Loucy (cell line): ENCODE results near the gene C1orf35.

ENCODE experiments used
- CTCF ChIP-seq: fragments of 200-600 bp; sonication (generic); conservative IDR thresholded peaks from 2 replicates; pipeline ENCODE4 v1.5.1; 2014; ENCODE audit warnings: mild to moderate bottlenecking, antibody characterized with exemption, low read length
- EZH2phosphoT487 ChIP-seq: fragments of 200-600 bp; IDR thresholded peaks from 2 replicates; pipeline ENCODE4 v1.6.1; 2018; ENCODE audit warnings: antibody characterized with exemption, mild to moderate bottlenecking, moderate library complexity, borderline replicate concordance

DNA sequence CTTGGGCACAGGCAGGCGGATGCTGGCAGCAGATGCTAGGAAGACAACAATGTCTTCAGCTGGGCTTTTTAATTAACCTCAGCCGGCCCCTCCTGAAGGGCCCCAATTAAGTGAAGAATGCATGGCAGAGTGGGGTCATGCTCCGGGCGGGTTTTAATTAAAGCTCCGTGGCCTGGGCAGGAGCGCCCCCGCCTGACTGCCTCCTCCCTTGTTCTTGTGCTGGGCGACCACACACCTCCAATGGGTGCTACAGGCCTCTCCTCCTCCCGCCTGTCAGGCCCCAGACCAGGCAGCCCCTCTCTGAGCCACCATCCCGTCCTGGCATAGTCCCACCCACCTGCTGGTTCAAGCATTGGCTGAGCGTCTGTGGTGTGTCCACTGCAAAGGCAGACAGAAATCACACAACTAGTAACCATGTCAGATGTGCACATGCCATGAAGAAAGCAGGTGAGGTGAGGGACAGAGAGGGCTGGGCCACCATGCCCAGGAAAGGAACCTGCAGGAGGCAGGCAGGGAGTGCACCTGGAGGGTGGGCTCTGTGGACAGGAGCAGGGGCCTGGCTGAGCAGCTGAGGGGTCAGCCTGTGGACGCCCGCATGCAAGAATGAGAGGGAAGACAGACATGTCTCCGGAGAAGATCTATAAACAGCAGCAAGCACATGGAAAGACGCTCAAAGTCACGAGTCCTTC is 29.1 kb downstream of the C1orf35 start:
- TF ChIP-seq CTCF (no peak), EZH2phosphoT487 (no peak)
